Measurements from ENCODE around the gene LRRC9.

Gene LRRC9

GRCh38 chr14:59919570-59920377 lies at the start of gene LRRC9:
LRRC9 (plus strand) TSS chr14:59920144.
- TF ChIP-seq CTCF (IDR thresholded peaks at IDR 0.05; ENCODE audit: borderline replicate concordance, insufficient read depth, low read depth, low read length) = no peak
- H3K4me3 ChIP-seq (ENCODE audit: low read depth, low read length) = no peak within 1 kb of the TSS

- TF ChIP-seq CTCF (IDR thresholded peaks at IDR 0.05; ENCODE audit: borderline replicate concordance, insufficient read depth, low read depth, low read length) = no peak
- H3K4me3 ChIP-seq (ENCODE audit: low read depth, low read length) = peak within 1 kb of the TSS; percentile 16
Observed at GRCh38 chr14:59870277-59871165, 49.4 kb upstream of the LRRC9 start, which contains the start of gene RTN1. RTN1 (minus strand) TSS chr14:59870776; CDS start chr14:59870630, 146 bp downstream.

GRCh38 chr14:59871166-59871495 lies 48.8 kb upstream of the LRRC9 start:
- no peak overlapping the region for H3K4me3 ChIP-seq (ENCODE audit: low read depth, low read length)
- no peak for TF ChIP-seq CTCF (IDR thresholded peaks at IDR 0.05; ENCODE audit: borderline replicate concordance, insufficient read depth, low read depth, low read length)

GRCh38 chr14:59882957-59883356 lies 37.0 kb upstream of the LRRC9 start:
- no peak overlapping the region for H3K4me3 ChIP-seq (ENCODE audit: low read depth, low read length)
- peak; percentile 49 for TF ChIP-seq CTCF (IDR thresholded peaks at IDR 0.05; ENCODE audit: borderline replicate concordance, insufficient read depth, low read depth, low read length)

- no peak for TF ChIP-seq CTCF (IDR thresholded peaks at IDR 0.05; ENCODE audit: borderline replicate concordance, insufficient read depth, low read depth, low read length)
- H3K4me3 ChIP-seq (ENCODE audit: low read depth, low read length) = no peak overlapping the region
Observed at GRCh38 chr14:59890676-59891075, 29.3 kb upstream of the LRRC9 start.

- no peak overlapping the region for H3K4me3 ChIP-seq (ENCODE audit: low read depth, low read length)
- no peak for TF ChIP-seq CTCF (IDR thresholded peaks at IDR 0.05; ENCODE audit: borderline replicate concordance, insufficient read depth, low read depth, low read length)
Observed at GRCh38 chr14:59895721-59896120, 24.2 kb upstream of the LRRC9 start.
